ENCODE results near the gene SRP14.

DNA sequence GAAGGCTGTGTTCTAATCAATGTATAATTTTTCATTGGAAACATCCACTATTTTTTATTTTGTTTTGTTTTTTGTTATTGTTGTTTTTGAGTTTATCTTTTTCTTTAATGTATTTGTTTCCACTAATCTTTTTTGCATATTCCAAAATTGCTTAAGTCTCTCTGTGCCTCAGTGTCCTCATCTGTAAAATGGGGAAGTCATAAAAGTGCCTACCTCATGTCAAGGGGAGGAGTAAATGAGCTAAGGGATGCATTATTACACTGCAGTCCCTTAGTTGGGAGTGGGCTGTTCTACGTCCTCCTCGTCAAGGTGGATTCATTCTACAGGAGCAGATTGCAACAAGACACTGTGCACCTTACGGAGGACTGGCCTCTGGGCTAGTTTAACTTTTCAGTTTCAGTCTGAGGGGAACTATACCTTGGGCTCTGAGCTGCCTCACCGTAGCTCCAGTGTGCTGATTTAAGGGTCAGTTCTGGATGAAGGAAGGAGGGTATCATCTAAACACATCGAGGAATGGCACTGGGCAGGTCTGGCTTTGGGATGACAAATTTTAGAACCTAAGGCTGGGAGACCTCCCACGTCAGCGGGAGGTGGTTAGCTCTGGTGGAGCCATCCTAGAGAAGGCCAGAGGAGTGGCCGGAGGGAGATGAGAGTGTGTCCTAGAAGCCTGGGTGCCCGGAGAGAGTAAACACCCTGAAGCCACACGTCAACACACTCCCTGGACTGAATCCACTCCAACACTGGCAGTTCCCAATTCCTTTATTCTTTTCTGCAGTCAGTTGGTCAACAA is 5.1 kb upstream of the SRP14 start:
- TF ChIP-seq, protein P1, sequence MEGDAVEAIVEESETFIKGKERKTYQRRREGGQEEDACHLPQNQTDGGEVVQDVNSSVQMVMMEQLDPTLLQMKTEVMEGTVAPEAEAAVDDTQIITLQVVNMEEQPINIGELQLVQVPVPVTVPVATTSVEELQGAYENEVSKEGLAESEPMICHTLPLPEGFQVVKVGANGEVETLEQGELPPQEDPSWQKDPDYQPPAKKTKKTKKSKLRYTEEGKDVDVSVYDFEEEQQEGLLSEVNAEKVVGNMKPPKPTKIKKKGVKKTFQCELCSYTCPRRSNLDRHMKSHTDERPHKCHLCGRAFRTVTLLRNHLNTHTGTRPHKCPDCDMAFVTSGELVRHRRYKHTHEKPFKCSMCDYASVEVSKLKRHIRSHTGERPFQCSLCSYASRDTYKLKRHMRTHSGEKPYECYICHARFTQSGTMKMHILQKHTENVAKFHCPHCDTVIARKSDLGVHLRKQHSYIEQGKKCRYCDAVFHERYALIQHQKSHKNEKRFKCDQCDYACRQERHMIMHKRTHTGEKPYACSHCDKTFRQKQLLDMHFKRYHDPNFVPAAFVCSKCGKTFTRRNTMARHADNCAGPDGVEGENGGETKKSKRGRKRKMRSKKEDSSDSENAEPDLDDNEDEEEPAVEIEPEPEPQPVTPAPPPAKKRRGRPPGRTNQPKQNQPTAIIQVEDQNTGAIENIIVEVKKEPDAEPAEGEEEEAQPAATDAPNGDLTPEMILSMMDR (IDR thresholded peaks at IDR 0.05) = no peak
- no peak for TF ChIP-seq POLR2A (IDR thresholded peaks at IDR 0.05)

Measured in heart left ventricle (tissue), 13 donors.